ENCODE measurements around the gene SPATA18. TPM values are rescaled to one million over a fixed set of nuclear protein-coding genes. Genes with fewer than 3 reads are reported as not detected.

Gene SPATA18
- total and polyA plus RNA-seq, 2 donors (not counting 1 experiment from before 2014, with no cell fraction given): 0.42 to 1.9 TPM

- Histone ChIP-seq H3K79me2 (ENCODE audit: control insufficient read depth, insufficient read depth, low read length) (no peaks in the 10 kb centered on the region), H3K36me3 (replicated peaks in 1 of 2; ENCODE audit: control extremely low read depth in 1 of 2, control insufficient read depth in 1 of 2, extremely low read depth in 1 of 2, insufficient read depth in 2 of 2, low read length in 1 of 2) (no peaks in the 10 kb centered on the region), H3K4me2 (replicated peaks; ENCODE audit: low read depth, low read length, poor library complexity, severe bottlenecking) (no peak overlapping the region), H3K9ac (ENCODE audit: low read length) (no peak overlapping the region), H4K20me1 (ENCODE audit: control insufficient read depth, insufficient read depth, low read length, poor library complexity, severe bottlenecking) (no peaks in the 10 kb centered on the region), H3K9me3 (ENCODE audit: control extremely low read depth in 1 of 3, control insufficient read depth in 2 of 3, insufficient read depth in 1 of 3, low read length in 2 of 3) (no peaks in the 10 kb centered on the region), H3K27me3 (replicated peaks in 1 of 4; ENCODE audit: control extremely low read depth in 1 of 4, control insufficient read depth in 3 of 4, insufficient read depth in 4 of 4, low read length in 3 of 4) (peaks cover 0 to 3% (median 0%) of the 10 kb centered on the region in 4 experiments), H2AFZ (ENCODE audit: insufficient read depth, low read depth, low read length, poor library complexity, severe bottlenecking) (no peak overlapping the region), H3K27ac (ENCODE audit: low read length in 2 of 2) (no peak overlapping the region), H3K4me1 (ENCODE audit: control insufficient read depth in 2 of 2, insufficient read depth in 2 of 2, low read length in 2 of 2) (no peaks in the 10 kb centered on the region), H3K4me3 (ENCODE audit: control extremely low read depth in 1 of 5, extremely low read depth in 1 of 5, insufficient read depth in 1 of 5, low read depth in 2 of 5, low read length in 4 of 5) (no peak overlapping the region)
- H3K4me3 Mint-ChIP-seq: no peak overlapping the region
- no peaks in the 10 kb centered on the region for H3K9me3 Mint-ChIP-seq (ENCODE audit: insufficient read depth)
- H3K4me1 Mint-ChIP-seq: no peaks in the 10 kb centered on the region
- H3K27ac Mint-ChIP-seq: no peak overlapping the region
- ChIA-PET CTCF (no interaction called here), POLR2A (no interaction called here)
- ATAC-seq (ENCODE audit: low read depth): no peak
- H3K27me3 Mint-ChIP-seq: peaks cover 1% of the 10 kb centered on the region
- TF ChIP-seq EZH2 (IDR thresholded peaks at IDR 0.05; ENCODE audit: borderline replicate concordance, insufficient read depth, low read depth, low read length, poor library complexity, severe bottlenecking) (no peak), CTCF (IDR thresholded peaks at IDR 0.05) (no peak)
- no peak for DNase-seq
- intact Hi-C loops (cut with micrococcal nuclease): no loop called here
- 51% methylated on average over 2 of the region's 2 CpGs for WGBS (ENCODE audit: insufficient coverage)
Measured at GRCh38 chr4:52099860-52100461, 48.9 kb downstream of the SPATA18 start.

GRCh38 chr4:52102587-52102986 is 51.5 kb downstream of the SPATA18 start:
- TF ChIP-seq EZH2 (IDR thresholded peaks at IDR 0.05; ENCODE audit: borderline replicate concordance, insufficient read depth, low read depth, low read length, poor library complexity, severe bottlenecking) (no peak), CTCF (IDR thresholded peaks at IDR 0.05) (no peak)
- H2AFZ ChIP-seq (ENCODE audit: insufficient read depth, low read depth, low read length, poor library complexity, severe bottlenecking): no peak overlapping the region
- no peak overlapping the region for H3K27ac Mint-ChIP-seq
- H3K4me1 ChIP-seq (ENCODE audit: control insufficient read depth in 2 of 2, insufficient read depth in 2 of 2, low read length in 2 of 2): no peaks in the 10 kb centered on the region
- ATAC-seq (ENCODE audit: low read depth) (no peak), DNase-seq (no peak)
- H4K20me1 ChIP-seq (ENCODE audit: control insufficient read depth, insufficient read depth, low read length, poor library complexity, severe bottlenecking): no peaks in the 10 kb centered on the region
- H3K9me3 Mint-ChIP-seq (ENCODE audit: insufficient read depth): no peaks in the 10 kb centered on the region
- H3K9ac ChIP-seq (ENCODE audit: low read length): no peak overlapping the region
- no peak overlapping the region for H3K4me3 Mint-ChIP-seq
- no peaks in the 10 kb centered on the region for H3K79me2 ChIP-seq (ENCODE audit: control insufficient read depth, insufficient read depth, low read length)
- ChIA-PET CTCF (no interaction called here), POLR2A (no interaction called here)
- no peaks in the 10 kb centered on the region for H3K9me3 ChIP-seq (ENCODE audit: control extremely low read depth in 1 of 3, control insufficient read depth in 2 of 3, insufficient read depth in 1 of 3, low read length in 2 of 3)
- intact Hi-C loops (cut with micrococcal nuclease): no loop called here
- H3K27me3 Mint-ChIP-seq: peaks cover 3% of the 10 kb centered on the region
- H3K36me3 ChIP-seq (replicated peaks in 1 of 2; ENCODE audit: control extremely low read depth in 1 of 2, control insufficient read depth in 1 of 2, extremely low read depth in 1 of 2, insufficient read depth in 2 of 2, low read length in 1 of 2): no peaks in the 10 kb centered on the region
- H3K4me2 ChIP-seq (replicated peaks; ENCODE audit: low read depth, low read length, poor library complexity, severe bottlenecking): no peak overlapping the region
- H3K27me3 ChIP-seq (replicated peaks in 1 of 4; ENCODE audit: control extremely low read depth in 1 of 4, control insufficient read depth in 3 of 4, insufficient read depth in 4 of 4, low read length in 3 of 4): peaks cover 0 to 3% (median 0%) of the 10 kb centered on the region in 4 experiments
- H3K4me3 ChIP-seq (ENCODE audit: control extremely low read depth in 1 of 5, extremely low read depth in 1 of 5, insufficient read depth in 1 of 5, low read depth in 2 of 5, low read length in 4 of 5): no peak overlapping the region
- H3K27ac ChIP-seq (ENCODE audit: low read length in 2 of 2): no peak overlapping the region
- no peaks in the 10 kb centered on the region for H3K4me1 Mint-ChIP-seq
